Neural progenitor cell (in vitro differentiated cells): ENCODE results near the gene FRMD7. TPM values are rescaled to one million over a fixed set of nuclear protein-coding genes. Genes with fewer than 3 reads are reported as not detected.

Experiments
- DNase-seq: peaks from one replicate; pipeline ENCODE4 v3.0.0-alpha.2; 2016; ENCODE audit warnings: low spot score
- H2AFZ ChIP-seq: fragments of 200-600 bp; sonication (generic); replicated peaks from 2 replicates; pipeline ENCODE4 v1.6.1; 2016; ENCODE audit warnings: antibody characterized with exemption
- H3F3A ChIP-seq: fragments of 200-600 bp; sonication (generic); 2 replicates; pipeline ENCODE4 v1.6.1; 2016; ENCODE audit warnings: antibody characterized with exemption, low read depth
- H3K27ac ChIP-seq: fragments of 200-600 bp; sonication (generic); 2 replicates; pipeline ENCODE4 v1.5.1; 2016; ENCODE audit warnings: mild to moderate bottlenecking
- H3K27me3 ChIP-seq: fragments of 200-600 bp; sonication (generic); 2 replicates; pipeline ENCODE4 v1.6.1; 2016; ENCODE audit warnings: mild to moderate bottlenecking, moderate library complexity
- H3K36me3 ChIP-seq: fragments of 200-600 bp; sonication (generic); 2 replicates; pipeline ENCODE4 v1.5.1; 2016
- H3K4me1 ChIP-seq: fragments of 200-600 bp; sonication (generic); 2 replicates; pipeline ENCODE4 v1.6.1; 2016; ENCODE audit warnings: mixed run types
- H3K4me2 ChIP-seq: fragments of 200-600 bp; sonication (generic); 2 replicates; pipeline ENCODE4 v1.6.1; 2016
- H3K4me3 ChIP-seq: fragments of 200-600 bp; sonication (generic); 2 replicates; pipeline ENCODE4 v1.5.1; 2016
- H3K79me2 ChIP-seq: fragments of 200-600 bp; sonication (generic); 2 replicates; pipeline ENCODE4 v1.6.1; 2016; ENCODE audit warnings: low read depth
- H3K9ac ChIP-seq: fragments of 200-600 bp; sonication (generic); 2 replicates; pipeline ENCODE4 v1.6.1; 2016
- H3K9me3 ChIP-seq: fragments of 200-600 bp; sonication (generic); 2 replicates; pipeline ENCODE4 v1.5.1; 2016; ENCODE audit warnings: low read depth
- H4K20me1 ChIP-seq: fragments of 200-600 bp; sonication (generic); 2 replicates; pipeline ENCODE4 v1.6.1; 2016; ENCODE audit warnings: low read depth
- H3K27ac Mint-ChIP-seq: 3 replicates; pipeline ENCODE4 v1.8.0; 2021; ENCODE audit warnings: mixed read lengths
- H3K27me3 Mint-ChIP-seq: 2 replicates; pipeline ENCODE4 v1.8.0; 2022; ENCODE audit warnings: low read depth, mild to moderate bottlenecking, inconsistent platforms, moderate library complexity, mixed read lengths; ENCODE audit not compliant: insufficient read depth
- H3K36me3 Mint-ChIP-seq: 3 replicates; pipeline ENCODE4 v1.8.0; 2021; ENCODE audit warnings: mixed read lengths
- H3K4me1 Mint-ChIP-seq: 3 replicates; pipeline ENCODE4 v1.8.0; 2021; ENCODE audit warnings: mixed read lengths
- H3K4me3 Mint-ChIP-seq: 3 replicates; pipeline ENCODE4 v1.8.0; 2021; ENCODE audit warnings: mild to moderate bottlenecking, moderate library complexity, mixed read lengths
- H3K9me3 Mint-ChIP-seq: 3 replicates; pipeline ENCODE4 v1.8.0; 2020; ENCODE audit warnings: mixed read lengths
- EZH2 ChIP-seq: fragments of 200-600 bp; sonication (generic); IDR thresholded peaks from 2 replicates; pipeline ENCODE4 v1.6.1; 2017; ENCODE audit warnings: antibody characterized with exemption, mild to moderate bottlenecking, moderate library complexity
- EZH2phosphoT487 ChIP-seq: fragments of 200-600 bp; sonication (generic); IDR thresholded peaks from 2 replicates; pipeline ENCODE4 v1.6.1; 2017; ENCODE audit warnings: antibody characterized with exemption
- total RNA-seq: library from RNA; depleted of rRNA; stranded (reverse); fragments of >200 nt; gene quantifications from 2 replicates; pipeline ENCODE4 v1.2.3, GENCODE V29; 2015; ENCODE audit warnings: low replicate concordance
- TF ChIP-seq, protein P1 (sequence below): fragments of 200-600 bp; sonication (generic); IDR thresholded peaks from 2 replicates; pipeline ENCODE4 v1.5.1; 2017; ENCODE audit warnings: antibody characterized with exemption, mild to moderate bottlenecking

The FRMD7 gene
- total RNA-seq, 1 donor from 2014 or later = not detected

DNA sequence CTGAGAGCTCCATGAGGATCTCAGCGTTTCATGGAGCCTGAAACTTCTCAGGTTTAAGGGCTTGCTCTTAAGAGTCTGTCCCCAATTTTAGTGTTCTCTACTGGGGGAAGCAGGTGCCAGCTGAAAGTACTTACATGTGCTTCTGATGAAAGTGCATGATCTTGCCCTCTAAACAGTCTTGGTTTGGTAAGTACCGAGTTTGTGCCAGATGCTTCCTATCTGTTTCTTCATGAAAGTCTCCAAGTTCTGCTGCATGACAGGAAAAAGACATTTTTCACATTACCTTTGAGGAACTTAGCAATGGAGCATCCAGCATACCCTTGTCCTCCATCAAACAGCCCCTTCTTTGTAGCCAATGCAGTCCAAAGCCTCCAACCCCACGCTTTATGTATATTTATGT lies 42.0 kb downstream of the FRMD7 start:
- H3K4me2 ChIP-seq = no peak overlapping the region
- Mint-ChIP-seq H3K4me1 (no peaks in the 10 kb centered on the region), H3K27ac (no peak overlapping the region), H3K9me3 (no peaks in the 10 kb centered on the region), H3K27me3 (no peaks in the 10 kb centered on the region), H3K36me3 (no peaks in the 10 kb centered on the region), H3K4me3 (no peak overlapping the region)
- H3K79me2 ChIP-seq = no peaks in the 10 kb centered on the region
- H3K27me3 ChIP-seq = no peaks in the 10 kb centered on the region
- H3F3A ChIP-seq = no peaks in the 10 kb centered on the region
- peaks cover 9% of the 10 kb centered on the region for H3K9me3 ChIP-seq
- no peak overlapping the region for H2AFZ ChIP-seq
- H4K20me1 ChIP-seq = no peaks in the 10 kb centered on the region
- H3K4me1 ChIP-seq = no peaks in the 10 kb centered on the region
- no peak overlapping the region for H3K27ac ChIP-seq
- no peak for DNase-seq
- no peak for TF ChIP-seq EZH2
- TF ChIP-seq, protein P1, sequence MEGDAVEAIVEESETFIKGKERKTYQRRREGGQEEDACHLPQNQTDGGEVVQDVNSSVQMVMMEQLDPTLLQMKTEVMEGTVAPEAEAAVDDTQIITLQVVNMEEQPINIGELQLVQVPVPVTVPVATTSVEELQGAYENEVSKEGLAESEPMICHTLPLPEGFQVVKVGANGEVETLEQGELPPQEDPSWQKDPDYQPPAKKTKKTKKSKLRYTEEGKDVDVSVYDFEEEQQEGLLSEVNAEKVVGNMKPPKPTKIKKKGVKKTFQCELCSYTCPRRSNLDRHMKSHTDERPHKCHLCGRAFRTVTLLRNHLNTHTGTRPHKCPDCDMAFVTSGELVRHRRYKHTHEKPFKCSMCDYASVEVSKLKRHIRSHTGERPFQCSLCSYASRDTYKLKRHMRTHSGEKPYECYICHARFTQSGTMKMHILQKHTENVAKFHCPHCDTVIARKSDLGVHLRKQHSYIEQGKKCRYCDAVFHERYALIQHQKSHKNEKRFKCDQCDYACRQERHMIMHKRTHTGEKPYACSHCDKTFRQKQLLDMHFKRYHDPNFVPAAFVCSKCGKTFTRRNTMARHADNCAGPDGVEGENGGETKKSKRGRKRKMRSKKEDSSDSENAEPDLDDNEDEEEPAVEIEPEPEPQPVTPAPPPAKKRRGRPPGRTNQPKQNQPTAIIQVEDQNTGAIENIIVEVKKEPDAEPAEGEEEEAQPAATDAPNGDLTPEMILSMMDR = no peak
- no peak for TF ChIP-seq EZH2phosphoT487
- H3K9ac ChIP-seq = no peak overlapping the region
- H3K4me3 ChIP-seq = no peak overlapping the region
- no peaks in the 10 kb centered on the region for H3K36me3 ChIP-seq

DNA sequence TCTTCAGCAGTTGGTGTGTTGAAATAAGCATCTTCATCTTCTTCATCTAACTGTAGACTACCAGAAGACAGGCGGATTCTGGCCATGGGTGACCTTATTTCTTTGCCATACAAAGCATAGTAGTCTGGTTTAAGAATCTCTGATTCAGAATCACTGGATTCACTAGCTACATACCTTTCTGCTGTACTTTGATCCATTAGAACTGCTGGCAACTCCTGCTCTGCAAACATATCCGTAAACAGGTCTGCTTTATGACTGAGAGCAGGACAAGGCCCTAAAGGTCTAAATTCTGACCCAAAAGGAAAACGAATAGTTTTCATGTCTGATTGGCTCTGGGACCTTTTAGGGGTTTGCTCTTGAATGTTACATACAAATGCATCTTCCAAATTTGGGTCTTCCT lies 49.9 kb downstream of the FRMD7 start:
- no peaks in the 10 kb centered on the region for H4K20me1 ChIP-seq
- H3K9me3 Mint-ChIP-seq = no peaks in the 10 kb centered on the region
- H3K4me3 ChIP-seq = no peak overlapping the region
- no peaks in the 10 kb centered on the region for H3K79me2 ChIP-seq
- no peaks in the 10 kb centered on the region for H3K27me3 ChIP-seq
- H3K9me3 ChIP-seq = no peaks in the 10 kb centered on the region
- TF ChIP-seq, protein P1 = no peak
- TF ChIP-seq EZH2phosphoT487 = no peak
- TF ChIP-seq EZH2 = no peak
- peaks cover 6% of the 10 kb centered on the region for H3K36me3 ChIP-seq
- no peak for DNase-seq
- H3K4me1 Mint-ChIP-seq = no peaks in the 10 kb centered on the region
- H3K27ac Mint-ChIP-seq = no peak overlapping the region
- H3K36me3 Mint-ChIP-seq = peaks cover 8% of the 10 kb centered on the region
- H3K4me1 ChIP-seq = no peaks in the 10 kb centered on the region
- no peak overlapping the region for H2AFZ ChIP-seq
- no peak overlapping the region for H3K4me2 ChIP-seq
- H3K27me3 Mint-ChIP-seq = no peaks in the 10 kb centered on the region
- H3K4me3 Mint-ChIP-seq = no peak overlapping the region
- H3K9ac ChIP-seq = no peak overlapping the region
- no peak overlapping the region for H3K27ac ChIP-seq
- H3F3A ChIP-seq = no peaks in the 10 kb centered on the region

- Histone ChIP-seq H3K79me2 (no peaks in the 10 kb centered on the region), H3K27me3 (no peaks in the 10 kb centered on the region), H3K4me3 (no peak overlapping the region), H3F3A (no peaks in the 10 kb centered on the region), H4K20me1 (no peaks in the 10 kb centered on the region), H3K4me2 (no peak overlapping the region), H3K9me3 (no peaks in the 10 kb centered on the region), H3K27ac (no peak overlapping the region), H3K36me3 (peaks cover 6% of the 10 kb centered on the region), H3K4me1 (no peaks in the 10 kb centered on the region), H2AFZ (no peak overlapping the region), H3K9ac (no peak overlapping the region)
- Mint-ChIP-seq H3K4me3 (no peak overlapping the region), H3K9me3 (no peaks in the 10 kb centered on the region), H3K36me3 (peaks cover 10% of the 10 kb centered on the region), H3K27me3 (no peaks in the 10 kb centered on the region), H3K4me1 (no peaks in the 10 kb centered on the region), H3K27ac (no peak overlapping the region)
- TF ChIP-seq, protein P1 = no peak
- TF ChIP-seq EZH2 (no peak), EZH2phosphoT487 (no peak)
- no peak for DNase-seq
Measured at GRCh38 chrX:132077414-132077813, 50.4 kb downstream of the FRMD7 start.

DNA sequence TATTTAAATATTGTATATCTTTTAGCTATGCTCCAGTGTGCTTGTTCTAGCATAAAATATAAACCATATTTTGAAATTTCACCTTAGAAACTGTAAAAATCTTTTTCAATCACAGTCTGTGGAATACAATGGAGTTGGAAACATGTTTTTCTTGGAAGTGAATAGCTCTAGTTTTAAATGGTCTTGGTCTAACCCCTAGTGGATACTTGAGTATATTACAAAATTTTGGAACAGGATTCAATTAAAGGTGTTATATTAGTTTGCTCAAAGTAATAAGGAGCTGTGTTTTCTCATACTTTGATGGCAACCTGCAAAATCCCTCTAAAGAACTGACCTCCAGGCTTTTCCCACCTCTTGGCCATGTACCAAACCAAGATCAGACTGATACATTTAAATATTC lies 56.6 kb downstream of the FRMD7 start:
- Histone ChIP-seq H3K36me3 (peaks cover 6% of the 10 kb centered on the region), H3K4me2 (no peak overlapping the region), H3K79me2 (no peaks in the 10 kb centered on the region), H4K20me1 (no peaks in the 10 kb centered on the region), H3K4me1 (no peaks in the 10 kb centered on the region), H3F3A (no peaks in the 10 kb centered on the region), H3K27ac (no peak overlapping the region), H3K27me3 (no peaks in the 10 kb centered on the region), H3K9me3 (no peaks in the 10 kb centered on the region), H3K4me3 (no peak overlapping the region), H3K9ac (no peak overlapping the region), H2AFZ (no peak overlapping the region)
- Mint-ChIP-seq H3K27ac (no peak overlapping the region), H3K9me3 (no peaks in the 10 kb centered on the region), H3K4me3 (no peak overlapping the region), H3K4me1 (no peaks in the 10 kb centered on the region), H3K36me3 (peaks cover 11% of the 10 kb centered on the region), H3K27me3 (no peaks in the 10 kb centered on the region)
- DNase-seq = no peak
- TF ChIP-seq EZH2 = no peak
- TF ChIP-seq, protein P1 = peak; percentile 31
- no peak for TF ChIP-seq EZH2phosphoT487
